HepG2 (cell line): ENCODE measurements around the gene XXYLT1. TPM values are rescaled to one million over a fixed set of nuclear protein-coding genes. Genes with fewer than 3 reads are reported as not detected.
A peak's percentile ranks its signal among the peaks of the same experiment; 100 is the strongest.

Experiments
- ADNP ChIP-seq: sonication (generic); formaldehyde crosslinking; IDR thresholded peaks from 2 replicates; pipeline ENCODE4 v1.4.0; 2020; ENCODE audit warnings: missing genetic modification reagents
- CEBPZ ChIP-seq: IDR thresholded peaks from 2 replicates; pipeline ENCODE4 v1.6.1; 2012; ENCODE audit warnings: low read length, improper control_type of control experiment
- CHD2 ChIP-seq: IDR thresholded peaks from 2 replicates; pipeline ENCODE4 v1.6.1; 2011; ENCODE audit warnings: low read depth, low read length, improper control_type of control experiment
- DMAP1 ChIP-seq: IDR thresholded peaks from 2 replicates; pipeline ENCODE4 v1.6.1; 2016
- DPF2 ChIP-seq: sonication (generic); formaldehyde crosslinking; IDR thresholded peaks from 2 replicates; pipeline ENCODE4 v1.4.0; 2020; ENCODE audit warnings: mild to moderate bottlenecking, low read depth, missing genetic modification reagents, borderline replicate concordance
- JUND ChIP-seq: sonication (generic); formaldehyde crosslinking; IDR thresholded peaks from 2 replicates; pipeline ENCODE4 v1.8.0; 2022; ENCODE audit warnings: mild to moderate bottlenecking, missing genetic modification reagents
- KDM5A ChIP-seq: fragments of 200-600 bp; sonication (generic); IDR thresholded peaks from 2 replicates; pipeline ENCODE4 v1.7.0; 2018; ENCODE audit warnings: antibody characterized with exemption, mild to moderate bottlenecking, low read length, borderline replicate concordance
- MATR3 ChIP-seq: sonication (generic); formaldehyde crosslinking; IDR thresholded peaks from 2 replicates; pipeline ENCODE4 v1.4.0; 2020; ENCODE audit warnings: missing genetic modification reagents
- MED8 ChIP-seq: sonication (generic); formaldehyde crosslinking; IDR thresholded peaks from 2 replicates; pipeline ENCODE4 v1.8.1; 2023; ENCODE audit warnings: mild to moderate bottlenecking, missing genetic modification reagents; ENCODE audit not compliant: insufficient replicate concordance
- MTA3 ChIP-seq: sonication (generic); formaldehyde crosslinking; IDR thresholded peaks from 2 replicates; pipeline ENCODE4 v1.4.0; 2020; ENCODE audit warnings: missing genetic modification reagents
- NCOA1 ChIP-seq: sonication (generic); formaldehyde crosslinking; IDR thresholded peaks from 2 replicates; pipeline ENCODE4 v1.9.0; 2021; ENCODE audit warnings: missing genetic modification reagents
- NPAS2 ChIP-seq: sonication (generic); formaldehyde crosslinking; IDR thresholded peaks from 2 replicates; pipeline ENCODE4 v1.8.0; 2022; ENCODE audit warnings: mild to moderate bottlenecking, missing genetic modification reagents, borderline replicate concordance
- PAX8 ChIP-seq: sonication (generic); formaldehyde crosslinking; IDR thresholded peaks from 2 replicates; pipeline ENCODE4 v1.8.0; 2022; ENCODE audit warnings: mild to moderate bottlenecking, missing genetic modification reagents, borderline replicate concordance
- PHB2 ChIP-seq: fragments of 450-650 bp; IDR thresholded peaks from 2 replicates; pipeline ENCODE4 v1.6.1; 2018; ENCODE audit not compliant: partially characterized antibody
- PITX1 ChIP-seq: sonication (generic); formaldehyde crosslinking; IDR thresholded peaks from 2 replicates; pipeline ENCODE4 v1.5.1; 2020; ENCODE audit warnings: mild to moderate bottlenecking, missing genetic modification reagents
- RARA ChIP-seq: IDR thresholded peaks from 2 replicates; pipeline ENCODE4 v1.6.1; 2016; ENCODE audit warnings: missing genetic modification reagents, missing compliant biosample characterization
- SMYD3 ChIP-seq: sonication (generic); formaldehyde crosslinking; IDR thresholded peaks from 2 replicates; pipeline ENCODE4 v1.8.1; 2023; ENCODE audit warnings: mild to moderate bottlenecking, missing genetic modification reagents
- STAT5B ChIP-seq: sonication (generic); formaldehyde crosslinking; IDR thresholded peaks from 2 replicates; pipeline ENCODE4 v1.4.0; 2020; ENCODE audit warnings: missing genetic modification reagents
- ZFAT ChIP-seq: sonication (generic); formaldehyde crosslinking; conservative IDR thresholded peaks from 2 replicates; pipeline ENCODE4 v1.8.1; 2023; ENCODE audit warnings: missing genetic modification reagents, inconsistent platforms
- ZFP82 ChIP-seq: sonication (generic); formaldehyde crosslinking; IDR thresholded peaks from 2 replicates; pipeline ENCODE4 v1.5.1; 2020; ENCODE audit warnings: mild to moderate bottlenecking, missing genetic modification reagents, borderline replicate concordance
- ZNF225 ChIP-seq: sonication (generic); formaldehyde crosslinking; IDR thresholded peaks from 2 replicates; pipeline ENCODE4 v1.4.0; 2020; ENCODE audit warnings: mild to moderate bottlenecking, missing genetic modification reagents
- ZNF264 ChIP-seq: sonication (generic); formaldehyde crosslinking; IDR thresholded peaks from 2 replicates; pipeline ENCODE4 v1.4.0; 2020; ENCODE audit warnings: missing genetic modification reagents
- ZNF468 ChIP-seq: sonication (generic); formaldehyde crosslinking; IDR thresholded peaks from 2 replicates; pipeline ENCODE4 v1.8.0; 2022; ENCODE audit warnings: mild to moderate bottlenecking, moderate library complexity, missing genetic modification reagents
- ZNF496 ChIP-seq: sonication (generic); formaldehyde crosslinking; IDR thresholded peaks from 2 replicates; pipeline ENCODE4 v1.8.1; 2023; ENCODE audit warnings: mild to moderate bottlenecking, moderate library complexity, missing genetic modification reagents; ENCODE audit not compliant: insufficient replicate concordance
- ZNF629 ChIP-seq: sonication (generic); formaldehyde crosslinking; conservative IDR thresholded peaks from 2 replicates; pipeline ENCODE4 v1.5.0; 2020; ENCODE audit warnings: missing genetic modification reagents
- polyA plus RNA-seq, 8 experiments: library from polyadenylated mRNA; depleted of rRNA in 3 of 8; stranded (reverse) in 7 of 8; unstranded in 1 of 8; fragments of >200 nt; fragmentation: Illumina TruSeq in 4 of 8; extraction: Trizol in 4 of 8; gene quantifications; 2 replicates each; pipeline versions ENCODE4 v1.2.1 to v1.2.3, GENCODE V29; 2011 to 2016; ENCODE audit warnings: low read depth in 4 of 8, missing spikeins in 1 of 8, mixed read lengths in 1 of 8; ENCODE audit not compliant: insufficient read depth in 1 of 8
- total RNA-seq, 5 experiments: library from RNA; depleted of rRNA; stranded (reverse); fragments of >200 nt; fragmentation: Illumina TruSeq; extraction: Trizol; gene quantifications; 2 replicates each; pipeline ENCODE4 v1.2.3, GENCODE V29; 2016; ENCODE audit warnings: low read depth in 1 of 5
- TF ChIP-seq, protein P1 (sequence below): sonication (generic); formaldehyde crosslinking; IDR thresholded peaks from 2 replicates; pipeline ENCODE4 v1.4.0; 2020; ENCODE audit warnings: missing genetic modification reagents

The XXYLT1 gene
- total and polyA plus RNA-seq, 2 of the 13 experiments (the other 11 are each of a cell fraction or from before 2014, with no cell fraction given) = 17.7 to 19.0 TPM

DNA sequence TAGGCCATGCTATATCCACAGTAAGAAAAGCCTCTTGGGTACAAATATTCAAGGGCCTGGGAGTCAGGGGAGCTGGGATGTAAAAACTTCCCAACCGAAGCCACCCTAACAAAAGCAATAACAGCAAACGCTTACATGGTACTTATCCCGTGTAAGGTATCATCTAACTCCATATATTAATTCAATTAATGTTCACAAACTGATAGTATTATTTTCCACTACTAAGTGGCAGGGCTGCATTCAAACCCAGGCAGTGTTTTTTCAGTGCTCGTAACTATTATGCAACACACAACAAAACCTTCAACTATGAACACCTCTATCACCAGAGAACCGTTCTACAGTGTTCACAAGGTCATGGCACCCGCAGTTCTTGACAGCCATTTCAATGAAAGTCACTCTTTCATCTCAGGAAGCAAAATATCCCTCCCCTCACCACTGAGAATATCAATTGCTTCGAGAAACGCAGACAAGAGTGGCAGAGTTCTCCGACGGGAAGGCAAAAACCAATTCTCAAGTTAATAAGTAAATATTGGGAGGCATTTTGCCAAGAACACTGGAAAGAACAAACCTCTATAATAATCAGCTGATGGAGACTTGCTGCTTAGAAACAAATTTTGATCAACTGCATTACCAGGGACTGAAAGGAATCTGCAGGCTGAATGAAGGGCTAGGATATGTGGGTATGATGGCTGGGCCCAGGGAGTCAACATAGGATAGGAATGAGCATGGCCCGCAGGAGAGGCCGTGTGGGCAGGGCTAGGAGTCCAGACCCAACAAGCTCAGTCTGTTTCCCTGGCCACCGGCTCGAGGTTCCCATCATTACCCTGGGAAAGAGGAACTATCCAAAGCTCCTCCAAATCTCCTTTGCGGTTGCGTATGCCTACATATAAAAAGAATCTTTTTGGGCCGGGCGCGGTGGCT, 72.3 kb downstream of the XXYLT1 start (continued):
- TF ChIP-seq ZFAT (CRISPR knock-in tag) (no peak), ZFP82 (CRISPR knock-in tag) (no peak), SMYD3 (CRISPR knock-in tag) (no peak), NCOA1 (CRISPR knock-in tag) (no peak), DMAP1 (CRISPR knock-in tag) (no peak; the same call in 1 of the 2 replicates), MED8 (peak; percentile 65), CHD2 (no peak), PHB2 (no peak), ZNF264 (peak; percentile 49; the same call in 1 of the 2 replicates), ZNF225 (CRISPR knock-in tag) (no peak), MATR3 (CRISPR knock-in tag) (no peak), DPF2 (0 out of 2 replicates have a peak, but pooled peaks have one; percentile 29), KDM5A (no peak), PAX8 (CRISPR knock-in tag) (no peak), ADNP (CRISPR knock-in tag) (no peak), MTA3 (CRISPR knock-in tag) (no peak), NPAS2 (CRISPR knock-in tag) (no peak), STAT5B (CRISPR knock-in tag) (no peak), JUND (CRISPR knock-in tag) (no peak), PITX1 (CRISPR knock-in tag) (peak; percentile 72; the same call in 1 of the 2 replicates), ZNF629 (no peak), CEBPZ (no peak), ZNF496 (CRISPR knock-in tag) (no peak), ZNF468 (CRISPR knock-in tag) (no peak), RARA (CRISPR knock-in tag) (peak; percentile 92)
- TF ChIP-seq, protein P1, sequence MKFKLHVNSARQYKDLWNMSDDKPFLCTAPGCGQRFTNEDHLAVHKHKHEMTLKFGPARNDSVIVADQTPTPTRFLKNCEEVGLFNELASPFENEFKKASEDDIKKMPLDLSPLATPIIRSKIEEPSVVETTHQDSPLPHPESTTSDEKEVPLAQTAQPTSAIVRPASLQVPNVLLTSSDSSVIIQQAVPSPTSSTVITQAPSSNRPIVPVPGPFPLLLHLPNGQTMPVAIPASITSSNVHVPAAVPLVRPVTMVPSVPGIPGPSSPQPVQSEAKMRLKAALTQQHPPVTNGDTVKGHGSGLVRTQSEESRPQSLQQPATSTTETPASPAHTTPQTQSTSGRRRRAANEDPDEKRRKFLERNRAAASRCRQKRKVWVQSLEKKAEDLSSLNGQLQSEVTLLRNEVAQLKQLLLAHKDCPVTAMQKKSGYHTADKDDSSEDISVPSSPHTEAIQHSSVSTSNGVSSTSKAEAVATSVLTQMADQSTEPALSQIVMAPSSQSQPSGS (CRISPR knock-in tag) = peak; percentile 60; the same call in 1 of the 2 replicates
